Measurements from ENCODE around the gene SSBP3.
"Not testable (repeated sequence)": the region's sequence is repeated elsewhere in the genome, so short reads cannot be mapped to it uniquely, and the experiment has no call there.

The SSBP3 gene

DNA sequence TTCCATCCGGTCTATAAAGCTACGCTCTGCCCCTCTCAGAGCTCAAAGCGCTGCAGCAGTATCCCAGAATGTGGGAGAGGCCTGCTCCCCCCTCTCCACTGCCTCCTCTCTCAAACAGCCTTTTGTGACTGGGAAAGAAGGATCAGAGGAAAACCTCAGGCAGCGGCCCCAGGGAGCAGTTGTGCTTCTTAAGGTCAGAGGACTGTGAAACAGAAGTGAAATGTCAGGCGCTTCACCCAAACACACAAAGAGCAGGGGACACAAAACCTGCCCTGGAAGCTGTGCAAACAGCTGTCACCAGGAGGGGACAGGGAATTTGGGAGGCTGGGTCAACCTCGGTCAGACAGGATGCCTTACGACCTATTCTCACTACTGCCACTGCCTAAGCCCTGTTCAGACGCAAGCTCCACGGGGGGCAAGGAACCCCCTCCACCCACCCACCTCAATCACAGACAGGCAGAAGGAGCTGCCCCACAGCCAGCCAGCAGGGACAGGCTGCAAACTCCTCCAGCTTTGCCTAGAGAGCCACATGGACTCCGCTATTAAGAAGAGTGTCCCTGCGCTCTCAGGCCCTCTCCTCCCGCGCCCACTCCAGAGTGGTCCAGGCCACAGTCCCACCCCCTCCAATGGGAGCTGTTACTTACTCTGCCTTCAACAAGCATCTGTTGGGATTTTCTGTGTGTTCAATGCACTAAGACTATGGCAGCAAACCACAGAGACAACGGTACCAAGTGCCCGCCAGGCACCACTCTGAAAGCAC is 14.6 kb downstream of the SSBP3 start:
- DNase-seq: no peak

DNA sequence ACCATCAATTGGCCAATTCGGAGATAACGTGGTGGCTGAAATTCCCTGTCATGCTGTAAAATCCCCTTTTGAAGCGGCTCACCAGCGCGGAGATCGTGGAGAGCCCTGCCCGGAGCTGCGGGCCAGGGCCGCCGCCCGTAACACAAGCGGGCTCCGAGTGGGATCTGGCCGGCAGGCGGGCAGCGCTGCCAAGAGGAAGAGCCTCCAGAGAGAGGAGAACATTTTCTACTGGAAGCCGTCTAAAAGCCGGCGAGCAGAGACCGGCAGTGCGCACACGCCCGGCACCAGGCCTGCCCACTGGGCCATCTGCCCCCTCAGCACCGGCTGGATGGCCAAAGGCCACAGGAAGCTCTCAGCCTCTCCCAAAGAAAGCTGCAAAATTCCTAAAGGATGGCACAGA is 15.5 kb downstream of the SSBP3 start:
- DNase-seq: no peak

- DNase-seq: not testable (repeated sequence)
These were observed 16.6 kb downstream of the SSBP3 start for GRCh38 chr1:54389608-54390007.

GRCh38 chr1:54387419-54387818 is 18.8 kb downstream of the SSBP3 start:
- DNase-seq: no peak

DNA sequence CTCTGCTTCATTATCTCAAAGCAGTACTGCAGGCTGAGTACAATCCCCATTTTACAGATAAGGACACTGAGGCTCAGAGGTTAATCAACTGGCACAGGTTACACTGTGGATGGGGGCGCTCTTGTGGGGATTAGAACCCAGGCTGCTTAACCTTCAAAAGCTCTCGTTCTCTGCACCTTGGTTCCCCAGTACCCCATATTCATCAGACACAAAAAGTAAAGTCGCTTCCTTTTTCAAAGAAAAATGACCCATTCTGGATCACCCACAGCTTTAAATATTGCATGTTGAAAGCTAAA is 20.5 kb downstream of the SSBP3 start:
- no peak for DNase-seq

DNA sequence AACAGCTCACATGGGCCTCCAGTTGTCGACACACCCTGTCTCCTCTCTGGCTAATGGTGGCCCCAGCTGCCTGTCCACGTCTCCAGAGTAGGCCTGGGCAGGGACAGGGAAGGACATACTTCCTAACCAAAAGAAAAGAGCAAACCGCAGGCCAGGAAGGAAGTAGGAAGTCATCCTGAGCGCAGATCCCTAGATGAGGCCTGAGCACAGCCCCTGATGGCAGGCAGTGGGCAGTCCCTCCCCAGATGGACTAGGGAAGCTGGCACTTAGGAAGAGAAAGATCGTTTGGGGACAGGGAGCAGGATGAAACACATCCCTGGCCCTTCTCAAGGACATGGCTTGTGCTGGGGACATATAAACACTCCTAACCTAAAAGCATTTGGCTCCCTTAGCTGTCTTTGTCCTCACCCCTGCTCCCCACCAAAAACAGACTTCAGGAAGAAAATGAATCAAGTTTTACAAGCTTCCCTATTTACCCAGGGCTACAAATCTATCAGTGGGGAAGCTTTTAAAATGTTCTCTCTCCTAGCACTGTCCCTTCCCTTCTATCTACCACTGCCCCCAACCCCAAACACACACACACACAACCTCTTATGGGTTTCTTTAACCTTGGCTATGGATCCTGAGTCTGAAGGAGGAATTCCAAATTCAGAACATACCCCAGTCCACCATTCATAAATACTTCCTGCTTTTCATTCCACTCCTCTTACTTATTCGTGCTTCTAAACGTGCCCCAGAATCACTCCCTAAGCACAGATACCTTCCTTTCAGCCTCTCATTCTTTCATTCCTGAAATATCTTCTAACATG is 21.1 kb downstream of the SSBP3 start:
- no peak for DNase-seq

GRCh38 chr1:54384471-54384870 is 21.7 kb downstream of the SSBP3 start:
- DNase-seq: no peak

DNA sequence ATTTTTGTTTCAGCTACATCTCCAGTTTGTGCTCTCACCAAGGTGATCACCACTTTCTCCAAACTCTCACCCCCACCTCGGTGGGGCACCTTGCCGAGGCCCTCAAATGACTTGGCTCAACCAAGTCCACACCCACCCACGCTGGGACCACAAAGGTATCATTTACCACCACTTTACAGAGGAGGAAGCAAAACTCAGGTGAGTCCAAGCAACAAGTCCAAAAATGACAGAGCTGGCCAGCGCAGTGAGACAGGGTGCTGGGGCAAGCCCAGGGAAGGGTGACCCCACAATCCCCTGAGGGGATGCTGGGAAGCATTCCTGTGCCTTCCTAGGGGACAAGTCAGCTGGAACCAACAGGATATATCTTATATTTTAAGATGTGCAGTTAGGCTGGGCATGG is 24.7 kb downstream of the SSBP3 start:
- no peak for DNase-seq

GRCh38 chr1:54380290-54380882 is 25.8 kb downstream of the SSBP3 start:
- no peak for DNase-seq

- no peak for DNase-seq
These were observed 26.5 kb downstream of the SSBP3 start for GRCh38 chr1:54379555-54380289.

DNA sequence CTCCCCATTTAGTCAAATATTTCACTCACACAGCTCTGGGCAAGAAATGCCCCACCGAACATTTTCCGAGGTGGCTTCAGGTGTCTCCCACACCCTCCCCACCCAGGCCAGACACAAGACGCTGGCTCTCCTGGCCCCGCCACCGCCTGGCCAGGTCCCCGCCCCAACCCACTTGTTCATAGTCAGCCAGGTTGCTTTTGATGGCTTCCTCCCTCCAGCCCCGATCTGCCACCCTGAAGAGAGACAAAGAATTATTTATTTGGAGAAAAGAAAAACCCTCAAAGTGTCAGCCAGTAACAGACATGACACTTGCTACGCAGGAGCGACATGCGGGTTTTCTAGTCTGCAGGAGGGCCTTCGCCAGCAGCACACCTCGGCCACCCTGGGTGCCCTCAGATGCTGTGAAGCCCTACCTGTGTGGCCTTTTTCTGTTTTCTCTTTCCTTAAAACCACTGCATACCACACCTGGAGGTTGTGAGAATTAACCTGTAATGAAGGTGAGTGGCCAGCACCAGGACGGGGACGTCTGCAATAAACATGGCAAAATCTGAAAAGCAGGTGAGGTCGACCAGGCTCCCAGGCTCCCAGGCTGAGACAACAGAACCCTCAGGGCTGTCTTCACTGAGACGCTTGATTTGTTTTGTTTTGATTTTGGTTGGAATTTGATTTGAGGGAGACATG is 27.2 kb downstream of the SSBP3 start:
- DNase-seq: no peak

GRCh38 chr1:54378157-54378873 is 27.9 kb downstream of the SSBP3 start:
- no peak for DNase-seq

- no peak for DNase-seq
These were observed 29.0 kb downstream of the SSBP3 start for GRCh38 chr1:54377040-54377691.

DNA sequence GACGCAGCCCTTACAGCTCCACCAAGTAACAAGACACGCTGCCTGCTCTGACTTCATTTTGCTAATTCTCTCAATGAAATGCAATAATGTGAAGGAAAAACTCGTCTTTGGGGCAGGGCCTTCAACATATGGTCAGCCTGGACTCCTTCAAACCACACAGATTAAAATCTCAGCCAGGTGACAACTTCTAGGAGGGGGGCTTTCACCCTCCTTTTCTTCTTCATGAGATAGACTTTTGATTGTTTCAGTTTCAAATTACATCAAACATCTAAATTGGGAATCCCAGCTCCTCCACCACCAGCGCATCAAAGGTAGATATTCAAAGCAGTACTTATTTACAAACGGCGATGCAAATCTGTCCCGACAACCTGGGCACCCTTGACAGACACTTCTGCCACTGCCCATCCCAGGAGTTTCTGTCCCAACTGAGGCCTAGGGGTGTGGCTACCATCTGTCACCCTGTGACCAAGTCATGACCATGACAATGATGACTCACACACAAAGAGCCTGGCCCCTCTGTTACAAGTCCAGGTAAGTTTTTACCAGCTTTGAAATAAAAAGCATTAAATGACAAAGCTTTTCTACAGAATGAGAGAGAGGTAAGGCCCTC is 29.7 kb downstream of the SSBP3 start:
- no peak for DNase-seq

DNA sequence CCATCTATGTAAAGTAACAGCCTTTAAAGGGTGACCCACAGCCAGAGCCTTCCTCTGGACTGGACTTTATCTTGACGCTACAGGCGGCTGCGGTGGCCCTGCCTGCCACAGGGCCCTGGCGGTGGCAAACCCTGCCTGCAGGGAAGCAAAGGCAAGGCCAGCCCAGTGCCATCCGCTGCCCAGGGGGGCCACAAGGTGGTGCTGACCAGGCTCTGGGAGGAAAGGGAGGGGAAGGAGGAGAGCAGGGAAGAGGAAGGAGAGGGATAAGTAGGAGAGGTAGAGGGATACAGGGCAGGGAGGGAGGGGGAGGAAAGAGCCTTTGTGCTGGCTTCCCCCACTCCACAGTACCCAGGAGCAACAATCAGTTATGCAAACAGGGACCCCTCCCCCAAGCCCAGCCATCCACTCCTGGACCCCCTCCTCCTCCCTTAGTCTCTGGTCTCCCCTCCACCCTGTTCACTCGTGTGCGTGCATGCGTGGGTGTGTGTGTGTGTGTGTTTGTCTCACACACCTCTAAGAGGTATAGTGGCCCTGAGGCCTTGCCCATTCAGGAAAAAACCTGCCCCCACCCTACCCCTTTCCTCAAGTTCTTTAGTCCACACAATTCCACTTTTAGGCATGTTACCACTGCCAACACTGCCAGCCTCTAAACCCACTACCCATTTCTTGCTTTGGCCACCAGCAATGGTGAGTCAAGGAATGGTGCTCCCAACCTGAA is 30.3 kb downstream of the SSBP3 start:
- no peak for DNase-seq

DNA sequence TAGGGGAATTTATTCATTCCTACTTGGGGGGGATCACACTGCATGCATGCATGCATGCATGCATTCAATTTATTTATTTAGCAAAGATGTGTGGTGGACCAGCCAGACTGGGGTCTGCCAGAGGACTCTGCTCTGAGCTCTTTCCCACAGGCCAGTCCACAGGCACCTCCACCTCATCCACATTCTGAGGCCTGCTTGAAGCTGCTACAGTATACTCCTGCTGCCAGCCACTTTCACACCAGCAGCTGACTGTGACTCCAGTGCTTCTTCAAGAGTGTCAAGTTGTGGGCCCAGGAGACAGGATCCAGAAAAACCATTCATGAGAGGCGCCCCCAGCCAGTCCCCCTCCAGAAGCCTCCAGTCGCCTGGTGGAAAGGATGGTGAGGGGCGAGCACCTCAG is 30.9 kb downstream of the SSBP3 start:
- no peak for DNase-seq

- DNase-seq: no peak
These were observed 31.4 kb downstream of the SSBP3 start for GRCh38 chr1:54374766-54375165.

- peak; percentile 3 to 43 for DNase-seq
These were observed 33.2 kb downstream of the SSBP3 start for GRCh38 chr1:54372978-54373377.

DNA sequence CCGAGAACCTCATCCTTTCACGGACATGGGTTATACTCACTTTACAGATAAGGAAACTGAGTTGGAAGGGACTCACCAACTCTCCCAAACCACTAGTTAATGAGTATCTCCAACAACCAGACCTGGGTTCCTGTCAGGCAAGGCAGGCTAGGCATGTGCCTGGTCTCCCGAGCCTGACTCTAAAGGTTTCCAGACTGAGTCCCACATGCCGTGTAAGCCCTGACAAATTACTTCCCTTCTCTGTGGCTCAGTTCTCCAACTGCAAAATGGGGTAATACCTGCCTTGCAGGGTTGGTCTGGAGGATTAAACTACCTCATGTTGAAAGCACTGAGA is 34.3 kb downstream of the SSBP3 start:
- peak; percentile 9 to 21 for DNase-seq

Measured in inflammatory macrophage treated with lipopolysaccharide for 1 hour (primary cell).